Parathyroid adenoma (tissue), 2 donors: Measurements from ENCODE around the gene AUTS2.

ENCODE experiments used
- H2AFZ ChIP-seq: fragments of 300-600 bp; sonication (generic); one replicate; pipeline ENCODE4 v1.7.0; 2017; ENCODE audit warnings: antibody characterized with exemption, mild to moderate bottlenecking
- H3K27ac ChIP-seq: fragments of 300-600 bp; sonication (generic); one replicate; pipeline ENCODE4 v1.7.0; 2017
- H3K27me3 ChIP-seq: fragments of 300-600 bp; sonication (generic); one replicate; pipeline ENCODE4 v1.7.0; 2017; ENCODE audit warnings: low read length; ENCODE audit not compliant: control insufficient read depth, insufficient read depth
- H3K36me3 ChIP-seq: fragments of 300-600 bp; sonication (generic); one replicate; pipeline ENCODE4 v1.7.0; 2017; ENCODE audit warnings: low read length; ENCODE audit not compliant: control insufficient read depth, insufficient read depth
- H3K4me1 ChIP-seq: fragments of 300-600 bp; sonication (generic); one replicate; pipeline ENCODE4 v1.7.0; 2017; ENCODE audit warnings: control low read depth
- H3K4me2 ChIP-seq: fragments of 300-600 bp; sonication (generic); one replicate; pipeline ENCODE4 v1.7.0; 2017; ENCODE audit warnings: low read length
- H3K4me3 ChIP-seq: fragments of 300-600 bp; sonication (generic); one replicate; pipeline ENCODE4 v1.7.0; 2017; ENCODE audit warnings: low read depth, low read length
- H3K79me2 ChIP-seq: fragments of 300-600 bp; sonication (generic); one replicate; pipeline ENCODE4 v1.7.0; 2017; ENCODE audit warnings: control low read depth
- H3K9ac ChIP-seq: fragments of 300-600 bp; sonication (generic); one replicate; pipeline ENCODE4 v1.7.0; 2017; ENCODE audit warnings: mild to moderate bottlenecking
- H3K9me3 ChIP-seq: fragments of 300-600 bp; sonication (generic); one replicate; pipeline ENCODE4 v1.7.0; 2017; ENCODE audit warnings: low read length; ENCODE audit not compliant: control insufficient read depth
- TF ChIP-seq, protein P1 (sequence below): fragments of 300-600 bp; sonication (generic); IDR thresholded peaks from one replicate; pipeline ENCODE4 v1.7.0; 2017; ENCODE audit warnings: antibody characterized with exemption, mild to moderate bottlenecking
- donor health status: primary hyperparathyroidism.

Gene AUTS2

DNA sequence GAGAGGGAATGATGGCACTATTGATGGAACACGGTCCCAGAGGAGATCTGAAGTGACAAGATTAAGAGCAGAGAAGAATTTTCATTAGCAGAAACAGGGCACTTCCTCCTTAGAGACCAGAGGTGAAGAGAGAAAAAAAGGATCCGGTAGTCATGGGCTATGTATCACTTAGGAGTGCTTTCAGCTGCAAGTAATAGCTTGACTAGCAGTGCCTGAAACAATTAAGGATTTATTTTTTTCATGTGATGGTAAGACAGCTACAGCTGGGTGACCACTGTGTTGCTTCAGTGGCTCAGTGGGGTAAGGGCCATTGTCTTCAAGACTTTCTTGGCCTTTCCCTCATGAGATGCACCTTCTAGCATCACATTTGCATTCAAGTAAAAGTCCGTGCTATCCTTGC lies 1018.5 kb downstream of the AUTS2 start:
- Histone ChIP-seq H3K4me2 (no peak overlapping the region), H3K4me1 (no peaks in the 10 kb centered on the region), H3K9me3 (no peaks in the 10 kb centered on the region), H3K36me3 (no peaks in the 10 kb centered on the region), H3K79me2 (no peaks in the 10 kb centered on the region), H3K4me3 (no peak overlapping the region), H2AFZ (no peak overlapping the region), H3K9ac (no peak overlapping the region), H3K27ac (no peak overlapping the region), H3K27me3 (no peaks in the 10 kb centered on the region)
- TF ChIP-seq, protein P1, sequence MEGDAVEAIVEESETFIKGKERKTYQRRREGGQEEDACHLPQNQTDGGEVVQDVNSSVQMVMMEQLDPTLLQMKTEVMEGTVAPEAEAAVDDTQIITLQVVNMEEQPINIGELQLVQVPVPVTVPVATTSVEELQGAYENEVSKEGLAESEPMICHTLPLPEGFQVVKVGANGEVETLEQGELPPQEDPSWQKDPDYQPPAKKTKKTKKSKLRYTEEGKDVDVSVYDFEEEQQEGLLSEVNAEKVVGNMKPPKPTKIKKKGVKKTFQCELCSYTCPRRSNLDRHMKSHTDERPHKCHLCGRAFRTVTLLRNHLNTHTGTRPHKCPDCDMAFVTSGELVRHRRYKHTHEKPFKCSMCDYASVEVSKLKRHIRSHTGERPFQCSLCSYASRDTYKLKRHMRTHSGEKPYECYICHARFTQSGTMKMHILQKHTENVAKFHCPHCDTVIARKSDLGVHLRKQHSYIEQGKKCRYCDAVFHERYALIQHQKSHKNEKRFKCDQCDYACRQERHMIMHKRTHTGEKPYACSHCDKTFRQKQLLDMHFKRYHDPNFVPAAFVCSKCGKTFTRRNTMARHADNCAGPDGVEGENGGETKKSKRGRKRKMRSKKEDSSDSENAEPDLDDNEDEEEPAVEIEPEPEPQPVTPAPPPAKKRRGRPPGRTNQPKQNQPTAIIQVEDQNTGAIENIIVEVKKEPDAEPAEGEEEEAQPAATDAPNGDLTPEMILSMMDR = no peak

DNA sequence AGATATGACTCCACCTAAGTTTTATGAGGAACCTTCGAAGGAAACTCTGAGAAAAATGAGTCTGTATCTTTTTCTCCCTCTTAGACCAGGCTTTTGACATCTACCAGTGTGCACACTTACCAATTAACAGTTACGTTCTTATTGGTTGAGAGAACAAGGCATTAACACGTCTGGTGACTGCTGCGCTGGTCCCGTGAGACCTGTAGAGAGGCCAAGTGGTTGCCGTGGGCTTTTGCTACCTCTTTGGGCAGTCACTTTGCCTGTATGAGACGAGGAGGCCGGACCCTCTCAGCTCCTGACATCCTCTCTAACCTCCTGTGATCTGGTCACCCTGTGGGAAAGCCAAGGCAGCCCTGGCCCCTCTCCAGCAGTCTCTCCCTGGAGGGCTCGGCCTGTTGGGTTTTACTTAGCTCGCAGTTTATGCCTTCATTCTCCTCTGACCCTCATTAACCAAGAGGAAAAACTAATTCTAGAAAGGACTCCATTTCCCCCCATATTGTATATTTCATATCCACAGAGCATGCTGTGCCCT lies 1019.8 kb downstream of the AUTS2 start:
- Histone ChIP-seq H3K36me3 (no peaks in the 10 kb centered on the region), H2AFZ (no peak overlapping the region)

DNA sequence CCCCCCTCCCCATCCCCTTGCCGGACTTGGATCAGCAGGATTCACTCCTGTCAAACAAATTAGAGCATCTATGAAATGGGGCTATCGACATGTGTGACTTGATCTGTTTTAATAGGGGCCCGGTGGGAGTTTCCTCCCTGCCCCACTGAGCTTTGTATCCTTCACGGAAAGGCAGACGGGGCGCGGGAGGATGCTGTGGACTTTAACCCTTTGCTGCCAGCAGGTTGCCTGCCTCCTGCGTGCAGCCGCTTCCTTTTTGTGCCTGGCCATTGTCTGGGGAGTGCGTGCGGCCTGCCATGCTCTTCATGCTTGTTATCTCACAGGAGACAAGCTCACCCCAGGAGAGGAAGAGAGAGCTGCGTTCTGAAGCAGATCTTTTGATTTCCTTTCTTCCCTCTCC lies 1020.9 kb downstream of the AUTS2 start:
- Histone ChIP-seq H3K4me3 (no peak overlapping the region), H2AFZ (no peak overlapping the region), H3K9me3 (no peaks in the 10 kb centered on the region), H3K9ac (no peak overlapping the region), H3K27me3 (no peaks in the 10 kb centered on the region), H3K4me1 (no peaks in the 10 kb centered on the region), H3K27ac (no peak overlapping the region), H3K4me2 (no peak overlapping the region), H3K79me2 (no peaks in the 10 kb centered on the region), H3K36me3 (no peaks in the 10 kb centered on the region)
- TF ChIP-seq, protein P1 = no peak

More for the DNA sequence above, 1019.8 kb downstream of the AUTS2 start:
- no peaks in the 10 kb centered on the region for H3K4me1 ChIP-seq
- H3K27me3 ChIP-seq = no peaks in the 10 kb centered on the region
- TF ChIP-seq, protein P1 = no peak
- no peaks in the 10 kb centered on the region for H3K9me3 ChIP-seq
- no peak overlapping the region for H3K4me2 ChIP-seq
- no peak overlapping the region for H3K27ac ChIP-seq
- no peaks in the 10 kb centered on the region for H3K79me2 ChIP-seq
- H3K9ac ChIP-seq = no peak overlapping the region
- H3K4me3 ChIP-seq = no peak overlapping the region

DNA sequence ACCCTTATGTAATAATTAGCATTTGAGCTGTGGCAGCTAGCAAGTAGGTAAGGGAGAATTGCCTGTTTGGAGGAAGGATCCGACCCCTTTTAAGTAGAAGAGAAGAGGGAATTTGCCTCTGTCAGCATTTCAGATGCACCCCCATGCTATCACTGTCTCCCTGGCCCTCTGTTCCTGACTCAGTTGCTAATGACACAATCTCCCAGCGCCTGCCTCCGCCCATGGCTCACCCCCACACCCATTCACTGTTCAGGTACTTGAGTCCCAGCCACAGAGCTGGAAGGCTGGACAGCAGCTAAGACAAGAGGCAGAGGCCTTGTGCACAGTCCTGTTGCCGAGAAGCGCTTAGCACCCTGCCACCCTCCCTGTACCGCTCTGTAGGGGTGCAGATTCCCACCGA lies 1021.4 kb downstream of the AUTS2 start:
- Histone ChIP-seq H3K9me3 (no peaks in the 10 kb centered on the region), H3K27me3 (no peaks in the 10 kb centered on the region), H3K4me3 (no peak overlapping the region), H3K4me1 (no peaks in the 10 kb centered on the region), H3K79me2 (no peaks in the 10 kb centered on the region), H3K9ac (no peak overlapping the region), H3K4me2 (no peak overlapping the region), H3K27ac (no peak overlapping the region), H3K36me3 (no peaks in the 10 kb centered on the region), H2AFZ (no peak overlapping the region)
- TF ChIP-seq, protein P1 = no peak

DNA sequence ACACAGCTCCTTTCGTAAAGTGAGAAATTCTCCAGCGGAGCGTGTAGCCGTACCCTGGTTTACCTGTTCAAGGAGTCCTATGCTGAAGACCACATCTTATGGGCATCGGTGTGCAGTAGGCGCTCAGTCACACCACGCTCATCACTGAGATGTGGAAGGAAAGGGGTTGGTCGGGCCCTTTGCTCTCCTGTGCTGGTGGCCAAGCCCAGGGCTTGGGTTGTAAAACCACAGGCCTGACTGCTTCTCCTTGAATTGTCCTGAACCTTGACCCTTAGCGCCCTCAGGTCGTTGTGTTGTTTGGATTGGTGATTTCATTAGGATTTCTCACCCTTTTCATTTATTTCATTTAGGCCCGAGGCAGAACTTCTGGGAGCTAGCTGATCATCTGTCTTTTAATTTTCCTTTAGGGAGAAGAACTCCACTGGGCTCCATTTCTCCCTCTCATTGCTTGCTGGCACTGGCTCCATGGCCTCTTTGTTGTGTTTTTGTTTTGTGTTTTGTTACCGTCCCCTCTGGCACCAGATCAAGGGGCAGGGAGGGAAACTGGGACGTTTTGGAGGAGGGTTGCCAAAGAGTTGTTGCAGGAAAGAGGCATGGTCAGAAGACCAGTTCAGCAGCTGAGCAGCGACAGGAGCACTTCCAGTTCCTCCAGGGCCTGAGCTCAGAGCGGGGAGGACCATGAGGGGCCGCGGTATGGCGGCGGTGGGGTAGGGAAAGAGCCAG lies 1022.2 kb downstream of the AUTS2 start:
- TF ChIP-seq, protein P1 = no peak
- Histone ChIP-seq H3K79me2 (no peaks in the 10 kb centered on the region), H3K27ac (no peak overlapping the region), H3K9ac (no peak overlapping the region), H3K4me2 (no peak overlapping the region), H3K36me3 (no peaks in the 10 kb centered on the region), H3K4me3 (no peak overlapping the region), H2AFZ (no peak overlapping the region), H3K4me1 (no peaks in the 10 kb centered on the region), H3K9me3 (no peaks in the 10 kb centered on the region), H3K27me3 (no peaks in the 10 kb centered on the region)
